Stimulated activated CD4-positive, alpha-beta T cell treated with anti-CD3 and anti-CD28 coated beads, TNF-alpha, amount 100 ng/mL, for 1 hour (primary cell): ENCODE data around the gene PLCD4.
A peak's percentile ranks its signal among the peaks of the same experiment; 100 is the strongest.

ENCODE experiments used
- DNase-seq, 3 donors: peaks; one replicate each; pipeline ENCODE4 v3.0.0-alpha.2; 2020; ENCODE audit warnings: low read depth in 3 of 3, low spot score in 1 of 3

Gene PLCD4

DNA sequence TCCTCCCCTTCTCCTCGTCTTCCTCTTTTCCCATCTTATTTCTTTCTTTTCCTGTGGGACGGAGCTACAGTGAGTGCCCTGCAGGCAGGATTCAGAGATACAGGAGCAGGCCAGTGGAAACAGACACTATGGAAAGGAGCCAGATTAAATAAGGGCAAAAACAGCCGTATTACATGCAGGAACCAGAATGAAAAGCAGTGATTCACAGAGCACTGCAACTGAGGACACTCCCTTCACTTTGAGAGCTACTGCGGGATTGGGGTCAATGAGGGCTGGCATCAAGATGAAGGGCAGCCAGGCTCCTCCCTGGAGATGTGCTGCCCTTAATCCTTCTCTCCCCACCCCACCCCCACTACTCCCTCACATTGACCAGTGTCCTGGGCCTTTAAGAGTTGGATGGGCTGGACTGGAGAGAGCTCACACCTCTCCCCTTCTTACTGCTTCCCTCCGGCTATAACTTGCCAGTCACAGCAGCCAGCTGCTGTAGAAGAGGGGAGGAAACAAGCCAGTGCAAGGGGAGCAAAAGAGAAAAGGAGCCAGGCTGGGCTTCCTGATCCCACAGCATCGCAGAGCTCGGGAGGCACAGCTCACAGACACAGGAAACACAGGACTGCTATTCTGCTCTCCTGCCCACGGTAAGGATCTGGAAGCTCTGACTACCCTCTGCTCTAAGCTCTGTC is at the start of gene PLCD4:
Gene PLCD4 (plus strand): TSS at position 464 of the 680 bp plus-strand sequence. CDS start 7,841 bp downstream, outside the sequence.
- no peak for DNase-seq

DNA sequence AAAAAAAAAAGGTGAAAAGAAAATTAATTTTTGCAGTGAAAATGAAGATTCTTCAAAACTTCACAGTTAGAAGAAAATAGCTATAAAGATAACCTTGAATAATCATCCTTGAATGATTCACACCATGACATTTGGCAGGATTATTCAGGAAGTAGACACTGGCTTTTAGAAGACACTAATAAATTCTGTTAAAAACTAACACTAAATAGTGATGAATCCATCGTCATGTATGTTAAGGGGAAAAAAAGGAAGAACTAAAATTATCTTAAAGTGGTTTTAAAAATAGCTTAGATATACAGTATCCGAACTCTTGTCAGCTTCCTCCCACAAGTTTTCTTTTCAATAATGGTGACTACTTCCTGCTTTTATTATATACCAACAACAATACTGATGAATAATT is 49.8 kb upstream of the PLCD4 start:
- no peak for DNase-seq

DNA sequence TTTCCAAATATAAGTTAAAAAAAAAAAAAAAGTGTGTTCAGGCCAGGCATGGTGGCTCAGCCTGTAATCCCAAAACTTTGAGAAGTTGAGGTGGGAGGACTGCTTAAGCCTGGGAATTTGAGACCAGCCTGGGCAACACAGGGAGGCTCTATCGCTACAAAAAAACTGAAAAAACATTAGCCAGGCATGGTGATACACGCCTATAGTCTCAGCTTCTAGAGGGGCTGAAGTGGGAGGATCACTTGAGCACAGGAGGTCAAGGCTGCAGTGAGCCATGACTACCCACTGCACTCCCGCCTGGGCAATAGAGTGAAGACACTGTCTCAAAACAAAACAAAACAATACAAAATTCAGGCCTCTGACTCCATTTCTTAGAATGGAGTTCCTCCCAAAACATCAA is 48.7 kb upstream of the PLCD4 start:
- no peak for DNase-seq

DNA sequence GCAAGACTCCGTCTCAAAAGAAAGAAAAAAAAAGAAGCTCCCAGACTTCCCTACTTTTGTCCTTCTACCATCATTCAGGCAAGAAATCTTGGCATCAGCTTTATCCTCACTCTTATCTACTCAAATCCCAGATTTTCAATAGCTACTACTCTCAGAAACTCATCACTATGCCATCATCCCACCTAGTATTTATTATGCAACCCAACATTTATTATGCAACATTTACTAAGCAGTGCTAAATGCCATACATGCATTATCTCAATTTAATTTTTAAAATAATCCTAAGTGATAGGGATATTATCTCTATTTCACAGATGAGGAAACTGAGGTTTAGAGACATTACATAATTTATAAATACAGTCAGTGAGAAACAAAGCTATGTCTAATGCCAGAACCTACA is 43.6 kb upstream of the PLCD4 start:
- DNase-seq: no peak

DNA sequence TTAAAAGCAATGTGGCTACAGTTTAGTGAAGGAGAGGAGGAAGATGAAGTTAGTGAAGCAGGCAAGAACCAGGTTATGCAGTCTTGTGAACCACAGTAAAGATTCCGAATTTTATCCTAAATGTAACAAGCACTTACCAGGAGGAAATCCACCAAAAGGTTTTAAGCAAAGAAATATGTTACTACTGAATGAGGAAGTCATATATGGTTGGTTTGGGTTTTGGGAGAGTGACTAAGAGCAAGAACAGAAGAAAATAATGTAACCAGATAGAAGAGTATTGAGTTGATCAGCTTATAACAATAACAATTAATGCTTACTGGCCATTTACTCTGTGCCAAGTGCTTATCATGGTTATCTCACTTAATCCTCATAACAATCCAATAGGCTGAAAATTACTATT is 41.4 kb upstream of the PLCD4 start:
- no peak for DNase-seq

DNA sequence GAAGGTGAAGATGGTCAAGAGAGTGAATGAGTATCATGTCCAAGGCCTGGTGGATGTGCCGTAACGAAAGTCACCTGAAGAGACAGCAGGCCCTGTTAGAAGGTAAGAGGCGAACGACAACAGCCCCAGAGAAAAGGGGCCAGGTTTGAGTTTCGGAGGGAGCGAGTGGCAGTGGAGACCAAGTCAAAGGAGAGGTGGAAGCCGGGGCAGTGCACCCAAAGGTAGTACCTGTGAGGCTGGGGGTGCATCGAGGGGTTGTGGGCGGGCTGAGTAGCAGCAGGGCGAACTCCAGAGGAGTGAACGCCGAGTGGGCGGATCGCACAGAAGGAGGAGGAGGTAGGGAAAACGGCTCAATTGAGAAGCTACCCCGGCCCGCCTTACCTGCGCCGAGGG is 39.9 kb upstream of the PLCD4 start:
- no peak for DNase-seq

DNA sequence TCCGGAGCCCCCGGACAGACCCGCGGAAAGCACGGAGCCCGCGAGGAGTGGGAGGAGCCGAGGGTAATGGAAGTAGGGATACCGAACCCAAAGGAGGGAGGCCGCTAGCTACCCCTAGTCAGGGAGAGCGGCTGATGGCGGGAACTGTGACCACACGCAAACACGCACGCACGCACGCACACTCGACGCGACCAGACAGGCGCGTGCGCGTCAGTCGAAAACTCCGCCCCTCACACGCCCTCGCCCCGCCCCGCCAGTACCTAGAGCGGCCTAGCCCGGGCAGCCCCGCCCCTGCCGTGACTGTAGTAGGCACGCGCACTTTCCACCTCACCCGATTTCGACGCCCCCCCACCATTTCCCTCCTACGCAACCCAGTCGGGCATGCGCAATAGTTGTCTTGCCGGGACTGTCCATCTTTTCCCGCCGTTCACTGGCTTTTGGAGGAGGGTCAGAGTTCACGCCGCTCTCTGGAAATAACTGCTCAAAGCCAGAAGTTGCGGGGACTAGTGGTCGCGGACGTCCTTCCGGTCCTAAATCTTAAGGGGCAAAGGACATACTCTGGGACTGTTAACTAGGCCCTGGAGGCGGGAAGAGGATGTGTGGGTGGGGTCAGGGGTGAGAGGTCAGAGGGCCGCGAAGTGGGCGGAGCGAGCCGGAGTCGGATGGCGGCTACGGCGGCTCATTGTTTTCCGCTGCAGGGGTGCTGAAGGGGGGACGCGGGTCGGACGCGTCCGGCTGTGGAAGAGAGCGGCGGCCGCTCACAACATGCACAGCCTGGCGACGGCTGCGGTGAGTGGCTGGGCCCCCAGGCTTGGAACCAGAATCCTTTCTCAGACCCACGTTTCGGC is 39.3 kb upstream of the PLCD4 start, which contains the start of the genes CNOT9 and USP37:
Gene CNOT9 (plus strand): TSS at position 650 of the 848 bp plus-strand sequence. CDS start 116 bp downstream, at position 766.
Gene USP37 (minus strand): TSS at position 162 of the 848 bp plus-strand sequence. CDS start 9,698 bp downstream, outside the sequence.
- peak; percentile 99 to 100 (median 100) for DNase-seq

DNA sequence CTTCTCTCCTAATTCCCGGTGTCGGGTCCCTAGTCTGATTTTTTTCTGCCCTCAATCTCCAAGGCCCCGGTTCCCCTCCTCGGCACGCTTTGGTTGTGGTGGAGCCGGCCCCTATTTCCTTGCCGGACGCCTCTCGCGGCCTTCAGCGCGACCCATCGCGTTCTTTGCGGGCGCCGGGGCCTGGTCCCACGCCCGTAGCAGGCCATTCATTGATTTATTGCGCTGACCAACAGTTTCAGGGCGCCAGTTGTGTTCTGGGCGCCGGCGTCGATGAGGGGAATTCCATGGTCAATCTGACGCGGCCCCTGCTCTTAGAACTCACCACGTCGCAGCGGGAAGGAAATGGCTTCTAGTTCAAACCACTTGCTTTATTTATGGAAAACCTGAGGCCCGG is 38.7 kb upstream of the PLCD4 start:
- DNase-seq: peak; percentile 23 to 45 (median 31)

DNA sequence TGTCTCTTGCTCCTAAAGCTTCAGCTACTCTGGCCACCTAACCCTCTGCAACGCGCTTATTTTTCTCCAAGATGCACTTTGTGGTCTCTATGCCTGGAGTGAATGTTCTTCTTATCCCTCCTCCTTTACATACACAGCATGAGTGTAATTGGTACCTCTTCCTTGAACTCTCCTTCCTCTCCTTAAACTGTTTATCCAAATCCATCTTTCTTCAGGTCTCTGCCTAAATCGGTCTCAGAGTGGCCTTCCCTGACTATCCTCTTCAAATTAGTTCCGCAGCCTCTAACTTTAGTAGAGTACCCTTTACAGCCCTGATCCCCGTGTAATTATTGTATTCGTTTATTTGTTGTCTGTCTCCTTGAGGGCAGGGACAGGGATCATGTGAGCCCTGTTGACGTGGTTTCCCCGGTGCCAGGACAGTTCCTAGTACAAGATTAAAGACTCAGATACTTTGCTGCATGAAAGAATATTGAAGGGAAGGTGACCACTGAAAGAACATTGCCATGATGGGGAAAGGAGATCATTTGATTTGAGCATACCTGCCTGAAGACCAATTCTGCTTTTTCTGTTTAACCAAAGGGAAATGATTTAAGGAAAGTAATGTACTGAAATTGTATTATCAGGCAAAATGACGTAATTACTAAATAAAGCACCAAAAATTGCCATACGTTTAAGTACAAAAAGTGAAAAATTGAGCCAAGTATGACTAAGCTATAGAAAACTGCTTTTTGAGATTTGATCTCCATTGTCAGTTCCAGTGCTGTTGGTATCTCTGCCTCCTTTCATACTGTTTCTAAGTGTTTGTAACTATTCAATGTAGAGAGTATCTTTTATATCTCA is 37.8 kb upstream of the PLCD4 start:
- no peak for DNase-seq

DNA sequence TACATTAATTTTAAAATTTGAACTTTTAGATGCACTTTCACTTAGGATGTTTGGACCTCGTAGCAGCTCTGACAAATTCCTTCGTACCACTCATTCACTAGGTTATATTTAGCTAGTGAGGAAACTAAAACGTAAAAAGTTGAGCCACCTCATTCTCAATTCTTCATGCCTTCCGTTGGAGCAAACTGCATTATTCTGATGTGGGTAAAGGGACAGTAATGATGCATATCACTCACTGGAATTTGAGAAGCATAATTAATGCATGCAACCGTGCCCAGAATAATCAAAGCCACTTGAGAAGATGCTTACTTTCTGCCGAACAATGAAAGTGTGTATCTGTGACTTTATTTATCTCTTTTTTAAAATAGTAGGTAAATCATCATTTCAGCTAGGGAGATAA is 36.8 kb upstream of the PLCD4 start:
- DNase-seq: no peak

DNA sequence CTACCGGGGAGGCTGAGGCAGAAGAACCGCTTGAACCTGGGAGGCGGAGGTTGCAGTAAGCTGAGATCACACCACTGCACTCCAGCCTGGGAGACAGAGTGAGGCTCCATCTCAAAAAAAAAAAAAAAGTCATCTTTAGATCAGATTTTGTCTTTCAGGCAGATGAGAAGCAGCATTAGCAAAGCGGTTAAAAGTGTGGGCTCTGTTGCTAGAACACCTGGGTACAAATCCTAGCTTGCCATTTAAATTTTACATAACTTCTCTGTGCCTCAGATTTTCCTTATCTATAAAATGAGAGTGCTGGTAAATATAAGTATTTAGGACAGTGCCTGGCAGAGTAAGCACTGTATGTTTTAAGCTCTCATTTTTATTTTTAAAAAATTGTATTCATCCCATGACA is 30.8 kb upstream of the PLCD4 start:
- DNase-seq: no peak

DNA sequence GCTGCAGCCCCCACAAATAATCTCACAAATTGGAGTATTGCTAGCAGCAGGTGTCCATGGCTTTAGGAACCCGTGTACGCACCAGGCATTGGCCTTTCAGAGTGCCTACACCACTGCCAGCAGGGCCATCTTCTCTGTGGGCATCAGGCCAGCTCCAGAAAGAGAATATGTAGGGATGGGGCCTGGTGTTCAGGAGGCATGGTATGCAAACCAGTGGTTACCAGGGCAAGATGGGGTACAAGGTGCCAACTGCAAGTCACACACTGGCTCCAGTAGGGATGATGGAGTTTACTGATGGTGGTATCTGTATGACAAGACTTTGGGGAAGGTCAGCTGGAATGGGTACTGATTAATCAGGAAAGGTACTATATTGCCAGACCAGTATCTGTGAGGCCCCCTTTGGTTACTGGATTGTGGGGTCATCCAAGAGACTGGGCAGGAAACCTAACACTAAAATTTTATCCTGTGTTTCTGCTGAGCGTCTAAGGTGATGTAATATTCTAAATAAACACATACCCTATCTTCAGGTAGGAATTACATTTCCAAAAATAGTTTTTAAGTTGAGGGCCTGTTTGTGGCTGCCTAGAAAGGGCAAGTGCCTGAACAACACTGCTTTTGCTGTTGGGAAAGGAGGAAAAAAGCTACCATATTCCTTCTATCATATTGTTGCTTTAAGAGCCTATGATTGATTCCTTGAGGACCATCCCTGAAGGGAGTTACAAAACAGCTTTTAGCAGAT is 30.0 kb upstream of the PLCD4 start:
- no peak for DNase-seq

DNA sequence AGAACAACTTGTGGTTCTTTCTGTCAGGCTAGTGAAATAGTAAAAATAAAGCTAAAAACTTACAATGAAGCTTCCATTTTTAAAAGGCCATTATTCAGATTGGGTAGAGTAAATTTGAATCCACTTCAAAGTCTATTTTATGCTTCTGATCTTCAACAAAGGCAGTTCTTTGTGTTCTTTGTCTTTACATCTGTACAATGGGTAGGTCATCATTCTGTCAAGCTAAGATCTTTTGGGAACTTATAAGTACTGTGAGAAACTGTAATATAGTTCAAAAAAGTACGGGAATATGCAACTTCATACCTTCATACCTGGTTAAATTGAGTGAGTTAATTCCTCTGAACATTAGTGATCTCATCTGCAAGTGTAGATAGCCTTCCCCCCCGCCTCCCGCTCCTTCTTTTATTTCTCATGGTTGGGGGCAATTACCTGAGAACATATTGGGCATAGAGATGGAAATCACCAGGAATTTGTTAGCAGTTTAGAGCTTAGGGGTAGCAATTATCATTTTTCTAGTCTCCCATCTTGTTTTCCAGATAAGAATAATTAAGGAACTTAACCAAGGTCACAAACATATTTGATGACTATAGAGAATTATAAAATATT is 29.3 kb upstream of the PLCD4 start:
- DNase-seq: no peak

DNA sequence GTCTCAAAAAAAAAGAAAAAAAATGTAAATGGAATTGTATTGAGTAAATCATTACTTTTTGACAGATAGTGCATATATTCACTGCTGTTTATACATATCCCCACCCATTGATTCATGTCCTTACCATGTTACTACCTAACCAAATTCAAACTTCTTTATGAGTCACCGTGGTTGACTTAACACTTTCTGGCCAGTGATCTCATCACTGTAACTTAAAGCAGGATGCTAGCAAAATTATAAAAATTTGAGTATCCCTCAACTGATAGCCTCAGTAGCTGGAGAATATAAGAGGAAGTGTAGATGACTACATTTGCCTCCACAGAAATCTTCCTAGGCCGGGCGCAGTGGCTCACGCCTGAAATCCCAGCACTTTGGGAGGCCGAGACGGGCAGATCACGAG is 25.6 kb upstream of the PLCD4 start:
- no peak for DNase-seq

DNA sequence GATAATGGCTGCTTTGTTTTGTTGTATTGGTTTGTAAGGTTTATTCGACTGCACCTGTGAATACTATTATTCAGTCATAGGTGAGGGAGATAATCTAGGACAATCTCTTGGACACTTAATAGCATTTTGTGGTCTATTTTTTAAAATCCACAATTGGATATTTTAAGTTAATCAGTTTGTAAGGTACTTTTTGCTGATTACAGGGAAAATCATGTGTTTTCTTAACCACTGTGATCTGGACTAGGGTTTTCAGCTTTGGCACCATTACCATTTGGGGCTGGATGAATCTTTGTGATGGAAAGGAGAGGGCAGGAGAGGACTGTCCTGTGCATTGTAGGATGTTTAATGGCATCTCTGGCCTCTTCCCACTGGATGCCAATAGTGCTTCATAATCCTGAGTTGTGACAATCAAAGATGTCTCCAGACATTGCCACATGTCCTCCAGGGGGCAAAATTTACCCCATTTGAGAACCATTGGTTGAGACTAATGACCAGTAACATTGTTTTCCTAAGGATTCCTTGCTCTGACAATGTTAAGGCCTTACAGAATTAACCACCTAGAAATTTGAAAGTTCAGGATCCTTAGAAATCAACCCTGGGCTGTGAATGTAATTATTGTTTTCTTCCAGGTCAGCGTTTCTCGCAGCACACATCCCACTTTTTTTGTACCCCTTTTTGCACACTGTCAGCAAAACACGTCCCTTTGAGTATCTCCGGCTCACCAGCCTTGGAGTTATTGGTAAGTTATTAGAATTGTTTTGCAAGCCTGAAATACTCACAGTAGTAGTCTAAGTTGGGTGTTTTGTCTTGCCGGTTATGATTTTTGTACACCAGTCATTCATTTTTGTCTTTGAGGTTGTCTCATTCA is 23.5 kb upstream of the PLCD4 start:
- no peak for DNase-seq

DNA sequence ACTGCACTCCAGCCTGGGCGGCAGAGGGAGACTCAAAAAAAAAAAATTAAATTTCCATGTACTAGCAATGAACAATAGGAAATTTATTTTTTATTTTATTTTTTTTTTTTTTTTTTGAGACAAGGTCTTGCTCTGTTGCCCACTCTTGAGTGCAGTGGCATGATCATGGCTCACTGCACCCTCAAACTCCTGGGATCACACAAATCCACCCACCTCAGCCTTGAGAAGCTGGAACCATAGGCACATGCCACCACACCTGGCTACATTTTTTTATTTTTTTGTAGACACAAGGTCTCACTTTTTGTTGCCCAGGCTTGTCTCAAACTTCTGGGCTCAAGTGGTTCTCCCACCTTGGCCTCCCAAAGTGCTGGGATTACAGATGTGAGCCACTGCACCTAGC is 22.2 kb upstream of the PLCD4 start:
- DNase-seq: no peak

DNA sequence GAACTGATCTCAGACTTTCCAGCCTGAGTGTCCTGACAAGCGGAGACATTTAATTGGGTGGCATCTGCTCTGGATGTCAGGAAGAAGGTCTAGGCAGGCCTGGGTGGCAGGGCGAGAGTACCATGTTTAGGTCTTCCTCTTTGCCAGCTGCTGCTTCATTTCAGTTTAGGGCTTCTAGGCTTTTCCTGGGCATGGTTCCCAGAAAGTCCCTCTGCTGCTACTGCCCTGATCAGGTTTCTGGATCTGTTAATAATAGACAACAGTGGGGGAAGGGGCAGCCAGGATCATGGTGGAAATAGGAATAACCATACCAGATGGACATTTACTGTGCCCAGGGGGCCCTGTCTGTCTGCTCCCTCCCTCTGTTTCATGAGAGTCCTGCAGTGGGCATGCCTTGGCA is 2.3 kb upstream of the PLCD4 start:
- DNase-seq: no peak

DNA sequence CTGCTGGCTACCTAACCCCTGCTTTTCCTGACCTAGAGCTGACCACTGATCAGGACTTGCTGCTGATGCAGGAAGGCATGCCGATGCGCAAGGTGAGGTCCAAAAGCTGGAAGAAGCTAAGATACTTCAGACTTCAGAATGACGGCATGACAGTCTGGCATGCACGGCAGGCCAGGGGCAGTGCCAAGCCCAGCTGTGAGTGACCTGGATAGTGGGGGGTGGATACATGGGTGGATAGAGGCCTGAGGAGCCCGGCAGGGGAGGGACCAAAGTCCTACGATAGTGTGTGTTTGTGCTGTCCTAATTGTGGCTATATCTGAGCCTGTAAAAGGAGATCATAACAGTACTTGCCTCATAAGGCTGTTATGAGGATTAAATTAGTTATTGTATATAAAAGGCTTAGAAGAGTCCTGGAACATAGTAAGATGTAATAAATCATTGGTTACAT is 8.2 kb downstream of the PLCD4 start:
- DNase-seq: no peak

DNA sequence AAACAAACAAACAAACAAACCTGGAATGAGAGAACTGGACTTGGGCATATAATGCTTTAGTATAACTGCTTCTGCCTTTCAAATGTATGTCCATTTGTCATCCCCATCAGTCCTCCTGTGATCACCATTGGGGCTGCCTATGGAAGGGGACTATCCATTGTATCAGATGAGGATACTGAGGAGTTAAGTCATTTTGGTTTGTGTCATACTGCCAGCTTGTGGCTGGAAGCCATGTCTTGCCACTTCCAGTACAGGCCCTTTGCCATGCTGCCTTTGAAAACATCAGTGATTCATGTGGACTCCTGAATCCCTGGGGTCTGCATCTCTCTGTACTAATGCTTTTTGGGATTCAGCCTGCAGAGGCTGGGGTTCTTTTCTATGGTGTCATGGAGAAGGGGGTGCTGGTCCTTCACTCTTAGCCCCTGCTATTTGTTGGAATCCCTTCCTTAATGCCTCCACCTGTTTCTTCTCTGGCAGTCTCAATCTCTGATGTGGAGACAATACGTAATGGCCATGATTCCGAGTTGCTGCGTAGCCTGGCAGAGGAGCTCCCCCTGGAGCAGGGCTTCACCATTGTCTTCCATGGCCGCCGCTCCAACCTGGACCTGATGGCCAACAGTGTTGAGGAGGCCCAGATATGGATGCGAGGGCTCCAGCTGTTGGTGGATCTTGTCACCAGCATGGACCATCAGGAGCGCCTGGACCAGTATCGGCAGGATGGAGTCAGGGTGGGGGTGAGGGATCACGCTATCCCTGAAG is 10.6 kb downstream of the PLCD4 start:
- DNase-seq: no peak
